Activated CD8-positive, alpha-beta T cell treated with anti-CD3 and anti-CD28 coated beads for 36 hours (primary cell): Measurements from ENCODE around the gene TTC28. TPM values are rescaled to one million over a fixed set of nuclear protein-coding genes. Genes with fewer than 3 reads are reported as not detected.

Source experiments
- ATAC-seq: fragments of 200-7000 bp; cut with Tn5 transposase; one replicate; pipeline ENCODE4 v1.10.0; 2021; ENCODE audit warnings: mild to moderate bottlenecking, moderate library complexity
- CTCF ChIA-PET: fragments of 350-600 bp; sonication (Branson Sonifier 250); formaldehyde crosslinking; loops from one replicate; lab custom pipeline; 2021; ENCODE audit warnings: antibody characterized with exemption; lab: Charles Lee
- POLR2A ChIA-PET: fragments of 350-600 bp; sonication (Branson Sonifier 250); formaldehyde crosslinking; loops from one replicate; lab custom pipeline; 2021; ENCODE audit warnings: antibody characterized with exemption; lab: Charles Lee
- DNase-seq: peaks from one replicate; pipeline ENCODE4 v3.0.0-alpha.2; 2020
- H3K27ac Mint-ChIP-seq: one replicate; pipeline ENCODE4 v1.8.0; 2021; ENCODE audit warnings: mild to moderate bottlenecking, mixed read lengths
- H3K27me3 Mint-ChIP-seq: one replicate; pipeline ENCODE4 v1.8.0; 2021; ENCODE audit warnings: mixed read lengths
- H3K36me3 Mint-ChIP-seq: one replicate; pipeline ENCODE4 v1.8.0; 2021; ENCODE audit warnings: low read depth, mixed read lengths
- H3K4me1 Mint-ChIP-seq: one replicate; pipeline ENCODE4 v1.8.0; 2021; ENCODE audit warnings: low read depth, mixed read lengths
- H3K4me3 Mint-ChIP-seq: one replicate; pipeline ENCODE4 v1.8.0; 2021; ENCODE audit warnings: mild to moderate bottlenecking, moderate library complexity, mixed read lengths
- H3K9me3 Mint-ChIP-seq: one replicate; pipeline ENCODE4 v1.8.0; 2021; ENCODE audit warnings: mixed read lengths
- CTCF ChIP-seq: fragments of 200-600 bp; IDR thresholded peaks from one replicate; pipeline ENCODE4 v1.8.0; 2022; ENCODE audit warnings: antibody characterized with exemption, mild to moderate bottlenecking
- intact Hi-C: fragments of 100-400 bp; cut with micrococcal nuclease; formaldehyde crosslinking; loops from one replicate; pipeline ENCODE4 v1.10.0; 2022
- total RNA-seq, 2 experiments: library from RNA; stranded (reverse); gene quantifications; one replicate each; pipeline ENCODE4 v1.2.3, GENCODE V29; 2021

Gene TTC28
- total RNA-seq, 2 experiments from 2014 or later, result 0.58 to 1.9 TPM

GRCh38 chr22:27973846-27974245 lies 705.8 kb downstream of the TTC28 start:
- ATAC-seq (no peak), DNase-seq (no peak)
- no peaks in the 10 kb centered on the region for H3K27me3 Mint-ChIP-seq
- H3K4me1 Mint-ChIP-seq, result peaks cover 4% of the 10 kb centered on the region
- intact Hi-C loops, result no loop called here
- TF ChIP-seq CTCF, result no peak
- H3K27ac Mint-ChIP-seq, result no peak overlapping the region
- no peak overlapping the region for H3K4me3 Mint-ChIP-seq
- peaks cover 8% of the 10 kb centered on the region for H3K36me3 Mint-ChIP-seq
- ChIA-PET POLR2A (no interaction called here), CTCF (interaction anchor here (1.0 to 1.1 kb wide), 2 partner anchors 37 to 87 kb away, joined by 3 read pairs; no protein-coding TSS in a partner anchor)
- H3K9me3 Mint-ChIP-seq, result peaks cover 3% of the 10 kb centered on the region

GRCh38 chr22:27972732-27973698 lies 706.6 kb downstream of the TTC28 start:
- peaks cover 8% of the 10 kb centered on the region for H3K36me3 Mint-ChIP-seq
- no peak for TF ChIP-seq CTCF
- ChIA-PET CTCF (interaction anchor here (1.1 kb wide), 1 partner anchor 36 kb away, joined by 3 read pairs; no protein-coding TSS in a partner anchor), POLR2A (no interaction called here)
- H3K4me3 Mint-ChIP-seq, result no peak overlapping the region
- peaks cover 3% of the 10 kb centered on the region for H3K9me3 Mint-ChIP-seq
- intact Hi-C loops, result no loop called here
- no peak overlapping the region for H3K27ac Mint-ChIP-seq
- H3K27me3 Mint-ChIP-seq, result no peaks in the 10 kb centered on the region
- ATAC-seq (no peak), DNase-seq (no peak)
- H3K4me1 Mint-ChIP-seq, result peaks cover 4% of the 10 kb centered on the region

- Mint-ChIP-seq H3K36me3 (peaks cover 8% of the 10 kb centered on the region), H3K4me1 (peaks cover 4% of the 10 kb centered on the region), H3K27me3 (no peaks in the 10 kb centered on the region), H3K4me3 (no peak overlapping the region), H3K9me3 (peaks cover 3% of the 10 kb centered on the region), H3K27ac (no peak overlapping the region)
- TF ChIP-seq CTCF, result no peak
- CTCF ChIA-PET, result no interaction called here
- DNase-seq (no peak), ATAC-seq (no peak)
- POLR2A ChIA-PET, result no interaction called here
- intact Hi-C loops, result no loop called here
These were observed 707.7 kb downstream of the TTC28 start for GRCh38 chr22:27971926-27972325.

GRCh38 chr22:27970596-27971220 lies 708.9 kb downstream of the TTC28 start:
- Mint-ChIP-seq H3K36me3 (peaks cover 8% of the 10 kb centered on the region), H3K4me3 (no peak overlapping the region), H3K4me1 (peaks cover 4% of the 10 kb centered on the region), H3K9me3 (peaks cover 3% of the 10 kb centered on the region), H3K27me3 (no peaks in the 10 kb centered on the region), H3K27ac (no peak overlapping the region)
- intact Hi-C loops, result no loop called here
- CTCF ChIA-PET, result no interaction called here
- POLR2A ChIA-PET, result no interaction called here
- DNase-seq (no peak), ATAC-seq (no peak)
- no peak for TF ChIP-seq CTCF
